Renal cortex interstitium (tissue), 11 donors: Measurements from ENCODE around the gene IQGAP1. TPM values are rescaled to one million over a fixed set of nuclear protein-coding genes. Genes with fewer than 3 reads are reported as not detected.
A peak's percentile ranks its signal among the peaks of the same experiment; 100 is the strongest.
"Not testable (repeated sequence)": the region's sequence is repeated elsewhere in the genome, so short reads cannot be mapped to it uniquely, and the experiment has no call there.

Experiments
- DNase-seq, 11 donors: peaks; one replicate each; pipeline ENCODE4 v3.0.0-alpha.2; 2013; ENCODE audit warnings: low read depth in 9 of 11, low spot score in 4 of 11; ENCODE audit errors: extremely low read depth in 1 of 11
- polyA plus RNA-seq, 3 donors: library from polyadenylated mRNA; unstranded; fragments of 120-200 nt; gene quantifications; one replicate each; pipeline ENCODE4 v1.2.1, GENCODE V29; 2013; ENCODE audit not compliant: insufficient read length in 3 of 3

IQGAP1 gene
- polyA plus RNA-seq, 3 donors: 150 to 171 (median 154) TPM

DNA sequence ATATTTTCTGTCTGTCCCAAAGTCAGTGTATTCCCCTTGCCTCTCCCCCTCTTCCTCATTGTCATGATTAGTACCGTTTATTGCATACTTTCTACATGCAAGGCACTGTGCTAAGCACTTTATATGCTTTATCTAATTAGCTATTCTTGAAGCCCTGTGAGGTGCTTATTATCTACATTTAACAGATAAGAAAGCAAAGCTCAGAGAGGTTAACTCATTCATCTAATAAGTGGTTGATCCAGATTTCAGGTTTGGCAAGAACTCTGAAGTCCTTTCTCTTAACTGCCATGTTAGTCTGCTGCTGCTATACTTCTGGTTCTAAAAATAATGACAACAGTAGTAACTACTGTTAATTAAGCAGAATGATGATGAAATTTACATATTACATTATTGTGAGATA lies 13.5 kb downstream of the IQGAP1 start:
- DNase-seq: no peak

DNA sequence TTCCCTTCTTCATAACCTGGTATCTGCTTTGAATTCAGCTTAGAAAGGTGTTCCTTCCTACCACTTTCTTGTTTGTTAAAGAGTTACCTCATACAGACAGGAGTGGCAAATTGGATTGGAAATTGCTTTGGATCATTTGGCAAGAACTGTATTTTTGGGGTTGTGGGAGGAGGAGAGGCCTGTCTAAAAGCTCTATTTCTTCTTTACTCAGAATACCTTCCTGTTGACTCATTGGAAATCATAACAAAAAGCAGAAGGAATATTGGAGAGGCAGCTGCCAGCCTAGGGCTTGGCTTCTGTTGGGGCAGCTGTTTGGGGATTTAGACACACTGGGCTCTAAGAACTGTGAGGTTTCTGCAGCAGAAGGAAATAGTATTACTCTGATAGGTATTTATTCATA lies 14.2 kb downstream of the IQGAP1 start:
- no peak for DNase-seq

DNA sequence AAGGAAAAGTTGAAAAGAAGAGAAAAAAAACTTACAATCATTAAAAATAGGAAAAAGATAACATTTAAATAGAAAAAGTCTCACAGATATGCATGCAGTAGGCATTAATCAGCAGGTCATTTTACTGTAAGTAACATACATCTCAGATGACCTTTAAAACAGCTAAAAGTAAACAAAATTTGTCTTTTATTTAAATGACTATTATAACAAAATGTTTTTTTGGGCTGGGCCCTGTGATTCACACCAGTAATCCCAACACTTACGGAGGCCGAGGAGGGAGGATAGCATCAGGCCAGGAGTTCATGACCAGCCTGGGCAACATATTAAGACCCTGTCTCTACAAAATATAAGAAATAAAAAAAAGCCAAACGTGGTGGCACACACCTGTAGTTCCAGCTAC lies 14.7 kb downstream of the IQGAP1 start:
- no peak for DNase-seq

DNA sequence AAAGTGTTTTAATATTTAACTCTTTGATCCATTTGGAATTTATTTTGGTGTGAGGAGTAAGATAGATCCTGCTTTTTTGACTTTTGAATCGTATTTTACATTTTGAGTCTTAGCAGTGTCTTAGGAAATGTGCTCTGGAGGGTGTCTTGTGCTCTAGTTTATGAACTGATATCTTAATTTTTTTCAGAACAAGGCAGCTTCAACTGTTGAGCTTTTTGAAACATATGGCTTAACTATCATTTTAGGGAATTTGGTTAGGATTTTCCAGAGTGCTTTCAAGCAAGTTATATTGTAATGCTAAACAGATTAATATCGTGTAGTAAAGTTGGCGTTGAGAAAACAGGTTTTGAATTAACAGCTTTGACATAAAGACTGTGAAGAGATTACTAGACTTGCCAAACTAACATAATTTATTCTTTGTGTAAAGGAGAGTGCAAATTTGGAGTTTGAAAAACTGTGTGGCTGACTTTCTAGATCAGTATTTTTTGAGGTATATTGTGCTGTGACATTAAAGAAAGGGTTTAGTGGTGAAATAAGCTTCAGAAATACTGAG lies 17.1 kb downstream of the IQGAP1 start:
- DNase-seq: no peak

DNA sequence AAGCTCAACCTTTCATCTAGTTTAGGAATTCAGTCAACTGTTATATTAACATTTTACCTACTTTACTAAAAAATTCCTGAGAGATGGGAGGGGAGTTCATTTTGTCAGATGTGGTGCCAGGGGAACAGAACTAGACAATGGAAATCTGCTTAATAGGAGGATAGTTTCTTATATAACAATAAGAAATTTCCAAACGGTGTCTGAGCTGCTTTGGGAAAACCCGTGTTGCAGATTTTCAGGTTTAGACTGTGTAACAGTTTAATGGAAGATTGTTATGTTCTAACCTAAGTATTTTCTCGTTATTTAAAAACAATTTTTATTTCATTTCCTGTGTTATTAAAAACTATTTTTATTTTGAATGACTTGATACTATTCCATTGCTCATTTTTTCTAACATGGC lies 19.3 kb downstream of the IQGAP1 start:
- no peak for DNase-seq

DNA sequence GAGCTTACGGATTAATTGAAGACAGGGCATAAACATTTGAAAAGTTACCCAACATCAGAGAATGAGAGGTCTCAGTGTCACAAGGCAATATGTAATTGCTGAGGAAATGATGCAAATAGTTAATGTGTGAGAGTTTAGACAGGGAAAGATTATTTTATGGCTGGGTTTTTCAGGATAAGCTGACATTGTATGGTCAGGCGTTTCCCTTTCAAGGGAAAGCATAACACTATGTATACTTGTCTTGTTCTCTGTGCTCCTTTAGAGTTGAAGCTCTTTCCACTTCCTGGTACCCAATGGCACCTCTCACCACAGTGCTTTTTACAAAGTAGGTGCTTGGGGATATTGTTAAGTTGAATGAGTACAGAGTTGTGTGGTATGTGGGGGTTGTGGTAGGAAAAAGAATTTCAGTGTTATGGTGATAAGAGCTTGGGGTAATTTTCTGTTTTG lies 19.9 kb downstream of the IQGAP1 start:
- no peak for DNase-seq

DNA sequence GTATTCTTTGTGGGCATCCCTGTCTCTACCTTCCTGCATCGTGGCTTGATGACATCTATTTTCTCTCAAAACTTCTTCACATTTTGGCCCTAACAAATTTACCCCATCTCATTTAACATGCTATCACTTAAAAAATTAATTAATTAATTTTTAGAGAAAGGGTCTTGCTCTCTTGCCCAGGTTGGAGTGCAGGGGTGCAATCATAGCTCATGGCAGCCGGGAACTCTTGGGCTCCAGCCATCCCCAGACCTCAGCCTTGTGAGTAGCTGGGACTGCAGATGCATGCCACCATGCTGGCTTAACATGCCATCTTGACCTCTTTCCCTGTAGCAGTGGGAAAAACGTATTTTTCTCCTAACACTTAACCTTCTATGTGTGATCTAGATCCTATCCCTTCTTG lies 20.6 kb downstream of the IQGAP1 start:
- DNase-seq: no peak

DNA sequence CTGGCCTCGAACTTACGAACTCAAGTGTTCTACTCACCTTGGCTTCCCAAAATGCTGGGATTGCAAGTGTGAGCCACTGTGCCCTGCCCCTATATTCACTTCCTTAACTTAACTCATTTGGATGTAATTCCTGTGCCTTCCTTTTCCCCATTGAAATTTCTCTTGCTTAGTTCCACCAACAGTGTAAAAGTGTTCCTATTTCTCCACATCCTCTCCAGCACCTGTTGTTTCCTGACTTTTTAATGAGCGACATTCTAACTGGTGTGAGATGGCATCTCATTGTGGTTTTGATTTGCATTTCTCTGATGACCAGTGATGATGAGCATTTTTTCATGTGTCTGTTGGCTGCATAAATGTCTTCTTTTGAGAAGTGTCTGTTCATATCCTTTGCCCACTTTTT lies 21.5 kb downstream of the IQGAP1 start:
- not testable (repeated sequence) for DNase-seq

DNA sequence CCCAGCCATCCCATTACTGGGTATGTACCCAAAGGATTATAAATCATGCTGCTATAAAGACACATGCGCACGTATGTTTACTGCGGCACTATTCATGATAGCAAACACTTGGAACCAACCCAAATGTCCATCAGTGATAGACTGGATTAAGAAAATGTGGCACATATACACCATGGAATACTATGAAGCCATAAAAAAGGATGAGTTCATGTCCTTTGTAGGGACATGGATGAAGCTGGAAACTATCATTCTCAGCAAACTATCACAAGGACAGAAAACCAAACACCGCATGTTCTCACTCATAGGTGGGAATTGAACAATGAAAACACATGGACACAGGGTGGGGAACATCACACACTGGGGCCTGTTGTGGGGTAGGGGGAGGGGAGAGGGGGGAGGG lies 22.3 kb downstream of the IQGAP1 start:
- DNase-seq: not testable (repeated sequence)

DNA sequence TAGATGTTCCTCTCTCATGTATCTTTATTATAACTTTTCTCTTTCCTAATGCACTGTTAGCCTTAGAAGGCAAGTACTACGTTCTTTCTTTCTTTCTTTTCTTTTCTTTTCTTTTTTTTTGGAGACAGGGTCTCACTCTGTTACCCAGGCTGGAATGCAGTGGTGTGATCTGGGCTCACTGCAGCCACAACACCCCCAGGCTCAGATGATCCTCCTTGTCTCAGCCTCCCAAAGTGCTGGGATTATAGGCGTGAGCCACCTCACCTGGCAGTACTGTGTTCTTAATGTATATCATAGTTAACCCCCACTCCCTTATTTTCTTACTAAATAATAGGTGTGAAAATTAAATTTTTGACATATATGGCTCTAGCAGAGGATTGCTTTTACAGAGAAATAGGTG lies 23.1 kb downstream of the IQGAP1 start:
- no peak for DNase-seq

DNA sequence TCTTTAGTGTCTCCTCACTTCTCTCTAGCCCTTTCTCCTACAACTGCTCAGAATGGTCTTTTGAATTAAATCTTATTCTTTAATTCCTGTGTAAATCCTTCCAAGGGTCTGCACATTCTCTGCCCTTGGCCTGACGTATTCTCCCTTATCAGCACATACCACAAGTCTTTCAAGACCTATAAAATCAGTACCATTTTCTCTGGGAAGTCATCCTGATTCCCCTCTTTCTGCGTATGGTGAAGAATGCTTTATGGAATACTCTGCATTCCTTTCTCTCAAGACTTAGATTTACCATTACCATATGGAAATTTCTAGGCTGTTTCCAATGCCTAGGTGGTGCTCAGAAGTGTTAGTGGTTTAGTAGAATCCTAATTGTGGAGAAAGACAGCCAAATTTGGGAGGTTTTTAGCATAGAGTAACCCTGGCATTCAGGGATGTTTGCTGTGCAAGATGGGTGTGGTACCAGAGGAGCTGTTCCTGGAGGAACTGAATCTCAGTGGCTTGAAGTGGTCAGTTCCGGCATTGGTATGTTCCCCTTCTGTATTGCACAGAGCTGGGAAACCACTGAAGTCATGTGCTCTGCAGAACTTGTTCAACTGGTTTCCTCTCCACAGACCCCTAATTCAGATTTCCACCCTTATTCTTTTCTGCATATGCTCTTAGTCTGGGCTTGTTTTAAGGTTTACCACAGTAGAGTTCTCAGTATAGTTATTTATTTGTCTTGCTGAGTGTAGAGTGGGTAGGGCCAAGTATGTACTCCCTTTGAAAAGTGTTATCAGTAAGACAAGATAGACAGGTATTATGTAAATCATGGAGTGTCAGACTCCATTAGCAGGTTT lies 24.5 kb downstream of the IQGAP1 start:
- peak in 6 of 11 donors; percentile 44 to 68 (median 60) for DNase-seq

DNA sequence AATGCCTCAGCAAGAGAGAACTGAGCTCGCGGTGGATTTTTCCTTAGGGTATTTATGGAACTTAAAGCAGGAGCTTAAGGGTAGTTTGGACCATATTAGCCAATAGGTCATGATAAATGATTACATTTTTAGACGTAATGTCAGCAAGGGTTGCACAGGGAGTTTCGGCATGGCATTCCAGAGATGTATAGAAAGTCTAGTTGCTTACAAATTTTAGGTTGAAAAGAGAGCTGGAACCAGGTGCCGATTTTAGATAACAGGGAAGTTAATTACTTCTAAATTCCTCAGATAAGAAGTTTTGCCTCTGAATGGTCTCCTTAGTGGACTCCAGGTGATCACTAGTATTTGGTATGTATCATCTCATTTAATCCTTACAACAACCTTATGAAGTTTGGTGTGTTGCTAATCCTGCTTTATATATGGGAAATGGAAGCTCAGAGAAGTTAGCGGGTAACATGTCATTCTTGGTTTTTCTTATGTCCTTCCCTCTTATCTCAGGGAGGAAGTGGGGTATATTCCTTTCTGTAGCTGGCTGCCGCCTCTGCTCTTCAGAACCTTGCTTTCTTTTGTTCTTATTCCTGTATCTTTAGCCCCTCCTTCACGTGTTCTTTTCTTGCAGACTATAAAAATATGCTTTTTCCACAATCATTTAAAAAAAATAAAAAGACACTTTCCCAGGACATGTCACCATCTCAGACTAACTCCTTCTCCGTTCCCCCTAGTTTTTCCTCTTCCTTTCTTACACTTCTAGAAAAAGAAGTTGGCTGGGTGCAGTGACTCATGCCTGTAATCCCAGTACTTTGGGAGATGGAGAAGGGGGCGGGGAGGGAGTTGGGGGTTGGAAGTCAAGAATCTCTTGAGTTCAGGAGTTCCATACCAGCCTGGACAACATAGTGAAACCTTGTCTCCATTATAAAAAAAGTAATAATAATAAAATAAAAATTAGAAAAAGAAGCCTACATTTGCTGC lies 25.7 kb downstream of the IQGAP1 start:
- no peak for DNase-seq

DNA sequence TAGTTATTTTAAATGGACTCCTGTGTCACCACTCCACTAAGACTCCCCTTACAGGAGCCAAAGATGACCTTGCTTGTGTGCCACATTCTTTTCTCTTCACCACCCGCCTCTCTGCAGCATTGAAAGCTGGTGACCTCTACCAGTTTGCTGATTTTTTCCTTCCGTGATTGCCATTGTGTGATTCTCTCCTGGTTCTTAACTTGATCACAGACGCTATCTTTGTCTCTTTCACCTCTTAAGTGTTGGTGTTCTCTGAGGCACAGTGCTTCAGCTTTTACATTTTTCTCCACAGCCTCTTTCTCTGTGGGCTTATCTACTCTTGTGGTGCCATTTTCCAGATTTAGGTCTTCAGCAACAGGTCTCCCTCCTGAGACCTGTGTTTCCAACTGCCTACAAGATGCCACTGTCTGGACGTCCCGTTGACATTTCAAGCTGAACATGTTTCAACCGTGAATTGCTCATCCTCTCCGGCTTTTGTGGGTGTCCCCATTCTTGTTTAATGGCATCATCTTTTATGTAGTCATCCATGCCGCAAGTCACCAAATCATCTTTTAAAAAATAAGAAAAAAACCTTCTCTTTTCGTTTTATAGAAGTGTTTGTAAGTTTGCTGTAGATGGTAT lies 26.5 kb downstream of the IQGAP1 start:
- DNase-seq: no peak

DNA sequence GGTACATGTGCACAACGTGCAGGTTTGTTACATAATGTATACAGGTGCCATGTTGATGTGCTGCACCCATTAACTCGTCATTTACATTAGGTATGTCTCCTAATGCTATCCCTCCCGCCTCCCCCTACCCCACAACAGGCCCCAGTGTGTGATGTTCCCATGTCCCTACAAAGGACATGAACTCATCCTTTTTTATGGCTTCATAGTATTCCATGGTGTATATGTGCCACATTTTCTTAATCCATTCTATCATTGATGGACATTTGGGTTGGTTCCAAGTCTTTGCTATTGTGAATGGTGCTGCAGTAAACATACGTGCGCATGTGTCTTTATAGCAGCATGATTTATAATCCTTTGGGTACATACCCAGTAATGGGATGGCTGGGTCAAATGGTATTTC lies 28.0 kb downstream of the IQGAP1 start:
- not testable (repeated sequence) for DNase-seq

DNA sequence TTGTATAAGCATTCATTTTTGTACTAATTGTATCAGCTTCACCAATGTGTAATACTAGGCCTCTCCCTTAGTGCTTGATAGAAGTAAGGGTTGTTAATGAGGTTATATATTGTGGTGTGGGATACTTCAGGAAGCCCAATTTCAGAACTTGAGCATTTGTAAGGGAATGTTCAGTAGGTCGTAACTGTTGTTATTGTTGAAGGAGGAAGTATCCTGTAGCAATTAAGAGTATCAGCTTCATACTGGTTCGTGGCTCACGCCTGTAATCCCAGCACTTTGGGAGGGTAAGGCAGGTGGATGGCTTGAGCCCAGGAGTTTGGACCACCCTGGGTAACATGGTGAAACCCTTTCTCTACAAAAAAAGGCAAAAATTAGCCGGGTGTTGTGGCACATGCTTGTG lies 30.6 kb downstream of the IQGAP1 start:
- no peak for DNase-seq

DNA sequence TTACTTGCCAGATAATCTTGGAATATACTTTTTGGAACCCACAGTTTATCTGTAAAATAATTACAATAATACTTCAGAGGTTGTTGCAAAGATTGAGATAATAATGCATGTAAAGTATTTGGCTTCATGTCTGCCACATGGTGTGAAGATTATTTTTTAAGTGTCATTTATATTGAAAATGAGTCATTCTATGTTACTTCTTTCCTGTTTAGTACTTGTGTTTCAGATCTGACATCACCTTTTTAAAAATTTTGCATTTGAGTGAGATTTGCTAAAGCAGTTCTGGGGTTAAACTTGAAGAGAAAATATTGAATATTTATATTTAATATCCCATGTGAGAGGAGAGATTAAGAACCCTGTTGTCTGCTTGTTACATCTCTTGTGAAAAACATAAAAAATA lies 31.2 kb downstream of the IQGAP1 start:
- DNase-seq: no peak

DNA sequence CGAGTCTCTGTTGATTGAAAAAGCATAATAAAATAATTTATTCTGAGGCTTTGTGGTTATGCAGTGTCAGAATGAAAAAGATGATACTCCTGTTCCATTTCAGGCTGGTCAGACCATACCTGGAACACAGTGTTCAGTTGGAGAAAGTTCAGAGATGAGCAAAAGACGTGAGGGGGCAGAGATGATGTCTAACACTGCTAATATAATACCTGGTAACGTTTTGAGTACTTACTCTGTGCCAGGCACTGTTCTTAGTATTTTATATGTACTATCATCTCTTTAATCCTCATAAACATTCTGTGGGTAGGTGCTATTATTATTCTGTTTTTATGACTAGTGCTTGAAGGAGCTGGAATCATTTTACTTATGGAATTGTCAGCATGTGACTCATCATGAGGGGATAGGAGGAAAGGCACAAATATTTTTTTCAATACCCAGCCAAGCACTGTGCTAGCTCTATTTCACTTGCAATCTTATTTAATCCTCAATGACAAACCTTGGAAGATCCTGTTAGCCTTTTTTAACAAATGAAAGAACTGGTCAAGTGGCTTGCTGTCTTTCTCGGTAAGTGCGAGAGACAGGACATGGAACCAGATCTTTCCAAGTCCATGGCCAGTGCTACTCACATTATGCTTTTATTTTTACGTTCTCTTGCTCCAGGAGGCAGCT lies 31.8 kb downstream of the IQGAP1 start:
- no peak for DNase-seq

DNA sequence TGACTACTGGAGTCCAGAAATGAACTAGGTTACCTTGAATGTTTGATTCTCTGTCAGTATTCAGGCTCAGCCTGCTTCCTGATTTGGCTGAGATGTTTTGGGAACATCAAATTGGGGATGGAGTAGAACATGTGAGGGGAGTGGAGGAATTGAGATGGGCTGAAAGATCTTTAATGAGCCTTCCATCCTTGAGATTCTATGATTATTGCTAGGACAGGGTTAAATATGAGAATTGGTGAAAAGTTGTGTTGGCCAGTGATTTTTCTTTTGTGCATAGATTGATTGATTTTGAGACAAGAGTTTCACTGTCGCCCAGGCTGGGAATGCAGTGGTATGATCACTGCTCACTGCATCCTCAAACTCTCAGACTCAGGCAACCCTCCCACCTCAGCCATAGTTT lies 32.4 kb downstream of the IQGAP1 start:
- no peak for DNase-seq

DNA sequence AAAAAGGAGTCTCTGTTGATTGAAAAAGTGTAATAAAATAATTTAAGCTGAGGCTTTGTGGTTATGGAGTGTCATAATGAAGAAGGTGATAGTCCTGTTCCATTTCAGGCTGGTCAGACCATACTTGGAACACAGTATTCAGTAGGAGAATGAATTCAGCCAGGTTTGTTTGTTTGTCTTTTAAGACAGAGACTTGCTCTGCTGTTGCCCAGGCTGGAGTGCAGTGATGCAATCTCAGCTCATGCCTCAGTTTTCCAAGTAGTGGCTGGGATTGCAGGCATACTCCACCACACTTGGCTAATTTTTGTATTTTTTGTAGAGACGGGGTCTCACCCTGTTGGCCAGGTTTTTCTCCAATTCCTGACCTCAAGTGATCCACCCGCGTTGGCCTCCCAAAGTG lies 33.5 kb downstream of the IQGAP1 start:
- no peak for DNase-seq
